ENCODE results near the gene SHISAL1.

DNA sequence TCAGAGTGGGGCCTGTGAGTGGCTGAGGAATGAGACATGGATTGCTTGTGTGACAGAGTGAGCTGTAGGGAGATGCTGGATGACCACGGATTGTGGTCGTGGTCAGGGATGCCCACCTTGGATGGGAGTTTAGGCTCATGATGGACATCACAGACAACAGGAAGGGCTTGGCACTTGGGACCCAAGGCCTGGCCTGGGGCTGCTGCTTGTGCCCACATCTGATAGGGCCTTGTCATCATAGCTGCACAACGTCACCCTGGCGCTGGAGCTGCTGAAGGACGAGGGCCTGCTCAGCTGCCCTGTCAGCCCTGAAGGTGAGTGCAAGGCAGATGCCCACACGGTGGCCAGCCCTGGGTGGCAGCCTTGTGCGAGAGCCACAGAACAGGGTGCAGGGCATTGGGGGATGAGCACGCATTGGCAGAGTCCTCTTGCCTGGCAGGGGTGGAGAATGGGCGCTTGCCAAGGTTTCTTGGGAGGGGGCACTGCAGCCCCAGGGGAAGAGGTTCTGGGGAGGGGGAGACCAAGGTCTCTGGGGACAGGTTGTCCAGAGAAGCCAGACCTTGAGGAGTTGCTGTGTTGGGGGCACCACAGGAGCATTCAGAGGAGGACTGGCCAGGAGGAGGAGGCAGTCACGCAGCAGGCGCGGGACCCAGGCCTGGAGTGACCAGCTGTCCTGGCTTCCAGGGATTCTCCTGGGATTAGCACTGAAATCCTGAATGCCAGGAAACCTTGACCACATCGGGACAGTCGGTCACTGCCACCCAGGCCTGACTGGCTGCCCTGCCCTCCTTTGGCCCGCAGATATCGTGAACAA is 107.0 kb downstream of the SHISAL1 start:
- no peak for TF ChIP-seq POLR2A (IDR thresholded peaks at IDR 0.05)
- no peak for TF ChIP-seq CTCF (IDR thresholded peaks at IDR 0.05)
- TF ChIP-seq POLR2AphosphoS5 (IDR thresholded peaks at IDR 0.05), result no peak
